NB4 (cell line): ENCODE data around the gene FTMT.

Experiments used
- MYC ChIP-seq: IDR thresholded peaks from 2 replicates; pipeline ENCODE4 v1.6.1; 2011; ENCODE audit warnings: low read depth, low read length
- POLR2A ChIP-seq: IDR thresholded peaks from 2 replicates; pipeline ENCODE4 v1.6.1; 2011; ENCODE audit warnings: mild to moderate bottlenecking; ENCODE audit not compliant: insufficient read length; ENCODE audit errors: extremely low read depth
- TF ChIP-seq, protein P1 (sequence below): IDR thresholded peaks from one replicate; pipeline ENCODE4 v1.5.1; 2012; ENCODE audit warnings: low read depth, low read length
- TF ChIP-seq, protein P2 (sequence below): IDR thresholded peaks from 2 replicates; pipeline ENCODE4 v1.6.1; 2011; ENCODE audit warnings: low read depth, low read length

DNA sequence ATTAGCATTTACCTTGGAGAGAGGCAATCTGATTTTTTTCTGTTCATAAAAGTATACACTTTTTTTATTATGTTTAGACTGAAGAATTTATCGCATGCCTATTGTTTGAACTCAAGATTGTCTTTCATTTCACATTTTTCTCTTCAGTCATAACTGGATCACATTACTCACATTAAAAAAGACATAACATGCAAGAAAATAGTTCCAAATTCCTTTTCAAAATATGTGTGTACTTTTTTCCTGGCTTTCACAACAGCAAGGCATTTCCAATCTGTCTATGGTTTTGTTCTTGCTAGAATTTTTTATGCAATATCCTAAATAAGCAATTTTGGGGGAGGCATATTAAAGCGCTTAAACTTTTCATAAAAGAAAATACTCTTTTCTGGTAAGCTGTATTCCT is 21.2 kb downstream of the FTMT start:
- no peak for TF ChIP-seq MYC
- TF ChIP-seq, protein P1, sequence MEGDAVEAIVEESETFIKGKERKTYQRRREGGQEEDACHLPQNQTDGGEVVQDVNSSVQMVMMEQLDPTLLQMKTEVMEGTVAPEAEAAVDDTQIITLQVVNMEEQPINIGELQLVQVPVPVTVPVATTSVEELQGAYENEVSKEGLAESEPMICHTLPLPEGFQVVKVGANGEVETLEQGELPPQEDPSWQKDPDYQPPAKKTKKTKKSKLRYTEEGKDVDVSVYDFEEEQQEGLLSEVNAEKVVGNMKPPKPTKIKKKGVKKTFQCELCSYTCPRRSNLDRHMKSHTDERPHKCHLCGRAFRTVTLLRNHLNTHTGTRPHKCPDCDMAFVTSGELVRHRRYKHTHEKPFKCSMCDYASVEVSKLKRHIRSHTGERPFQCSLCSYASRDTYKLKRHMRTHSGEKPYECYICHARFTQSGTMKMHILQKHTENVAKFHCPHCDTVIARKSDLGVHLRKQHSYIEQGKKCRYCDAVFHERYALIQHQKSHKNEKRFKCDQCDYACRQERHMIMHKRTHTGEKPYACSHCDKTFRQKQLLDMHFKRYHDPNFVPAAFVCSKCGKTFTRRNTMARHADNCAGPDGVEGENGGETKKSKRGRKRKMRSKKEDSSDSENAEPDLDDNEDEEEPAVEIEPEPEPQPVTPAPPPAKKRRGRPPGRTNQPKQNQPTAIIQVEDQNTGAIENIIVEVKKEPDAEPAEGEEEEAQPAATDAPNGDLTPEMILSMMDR = no peak
- TF ChIP-seq POLR2A = no peak
- TF ChIP-seq, protein P2, sequence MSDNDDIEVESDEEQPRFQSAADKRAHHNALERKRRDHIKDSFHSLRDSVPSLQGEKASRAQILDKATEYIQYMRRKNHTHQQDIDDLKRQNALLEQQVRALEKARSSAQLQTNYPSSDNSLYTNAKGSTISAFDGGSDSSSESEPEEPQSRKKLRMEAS = no peak
